ENCODE measurements around the gene FAHD2A.
"Not testable (repeated sequence)": the region's sequence is repeated elsewhere in the genome, so short reads cannot be mapped to it uniquely, and the experiment has no call there.

FAHD2A gene

GRCh38 chr2:95402370-95403203, at the start of gene FAHD2A:
TSS of gene FAHD2A (plus strand) at chr2:95402708. CDS start at chr2:95405559, 2,851 bp downstream.
- peak; percentile 92 to 95 for DNase-seq

GRCh38 chr2:95353055-95353575, 49.4 kb upstream of the FAHD2A start:
- no peak for DNase-seq

- no peak for DNase-seq
Observed at GRCh38 chr2:95353613-95354468, 48.7 kb upstream of the FAHD2A start.

GRCh38 chr2:95354469-95354901, 48.0 kb upstream of the FAHD2A start:
- DNase-seq = no peak

GRCh38 chr2:95354925-95355324, 47.6 kb upstream of the FAHD2A start:
- no peak for DNase-seq

GRCh38 chr2:95355486-95355885, 47.0 kb upstream of the FAHD2A start:
- not testable (repeated sequence) for DNase-seq

- DNase-seq = no peak
Observed at GRCh38 chr2:95356821-95357700, 45.4 kb upstream of the FAHD2A start.

GRCh38 chr2:95357717-95358280, 44.7 kb upstream of the FAHD2A start:
- no peak for DNase-seq

- no peak for DNase-seq
Observed at GRCh38 chr2:95359031-95359430, 43.5 kb upstream of the FAHD2A start.

GRCh38 chr2:95359501-95359930, 43.0 kb upstream of the FAHD2A start:
- DNase-seq = no peak

- DNase-seq = no peak
Observed at GRCh38 chr2:95361216-95361980, 41.1 kb upstream of the FAHD2A start.

GRCh38 chr2:95362486-95362885, 40.0 kb upstream of the FAHD2A start:
- DNase-seq = no peak

- DNase-seq = no peak
Observed at GRCh38 chr2:95366514-95366913, 36.0 kb upstream of the FAHD2A start.

GRCh38 chr2:95372216-95372829, 30.2 kb upstream of the FAHD2A start:
- no peak for DNase-seq

- DNase-seq = no peak
Observed at GRCh38 chr2:95372845-95373244, 29.7 kb upstream of the FAHD2A start.

- DNase-seq = no peak
Observed at GRCh38 chr2:95374029-95374428, 28.5 kb upstream of the FAHD2A start.

GRCh38 chr2:95374451-95374920, 28.0 kb upstream of the FAHD2A start:
- no peak for DNase-seq

GRCh38 chr2:95374921-95375471, 27.5 kb upstream of the FAHD2A start:
- DNase-seq = no peak

- DNase-seq = no peak
Observed at GRCh38 chr2:95375532-95376150, 26.9 kb upstream of the FAHD2A start.
